Measurements from ENCODE around the gene PTPN11.
"Not testable (repeated sequence)": the region's sequence is repeated elsewhere in the genome, so short reads cannot be mapped to it uniquely, and the experiment has no call there.

Gene PTPN11

GRCh38 chr12:112518365-112518735, 99.6 kb downstream of the PTPN11 start:
- no peak for DNase-seq

- DNase-seq: not testable (repeated sequence)
These were observed 101.1 kb downstream of the PTPN11 start for GRCh38 chr12:112519841-112520340.

- no peak for DNase-seq
These were observed 105.1 kb downstream of the PTPN11 start for GRCh38 chr12:112523856-112524255.

- DNase-seq: no peak
These were observed 105.5 kb downstream of the PTPN11 start for GRCh38 chr12:112524269-112524668.

GRCh38 chr12:112524676-112525425, 106.1 kb downstream of the PTPN11 start:
- DNase-seq: no peak

- no peak for DNase-seq
These were observed 106.7 kb downstream of the PTPN11 start for GRCh38 chr12:112525426-112525809.

GRCh38 chr12:112527082-112527481, 108.3 kb downstream of the PTPN11 start:
- no peak for DNase-seq

GRCh38 chr12:112527501-112527900, 108.8 kb downstream of the PTPN11 start:
- no peak for DNase-seq

GRCh38 chr12:112528521-112528920, 109.8 kb downstream of the PTPN11 start:
- DNase-seq: no peak

GRCh38 chr12:112530941-112531340, 112.2 kb downstream of the PTPN11 start:
- DNase-seq: no peak

GRCh38 chr12:112532106-112532505, 113.4 kb downstream of the PTPN11 start:
- no peak for DNase-seq

- no peak for DNase-seq
These were observed 114.8 kb downstream of the PTPN11 start for GRCh38 chr12:112533528-112533927.

- DNase-seq: no peak
These were observed 116.3 kb downstream of the PTPN11 start for GRCh38 chr12:112535017-112535416.

GRCh38 chr12:112535637-112536366, 117.1 kb downstream of the PTPN11 start:
- no peak for DNase-seq

GRCh38 chr12:112536367-112536730, 117.6 kb downstream of the PTPN11 start:
- DNase-seq: no peak

GRCh38 chr12:112537710-112538396, 119.1 kb downstream of the PTPN11 start:
- DNase-seq: no peak

GRCh38 chr12:112538740-112539139, 120.0 kb downstream of the PTPN11 start:
- no peak for DNase-seq

- DNase-seq: no peak
These were observed 120.5 kb downstream of the PTPN11 start for GRCh38 chr12:112539221-112539620.

- DNase-seq: no peak
These were observed 121.3 kb downstream of the PTPN11 start for GRCh38 chr12:112540021-112540420.

- DNase-seq: no peak
These were observed 125.0 kb downstream of the PTPN11 start for GRCh38 chr12:112543751-112544150.

- DNase-seq: no peak
These were observed 127.6 kb downstream of the PTPN11 start for GRCh38 chr12:112546339-112546738.

GRCh38 chr12:112546996-112547395, 128.2 kb downstream of the PTPN11 start:
- DNase-seq: no peak

- DNase-seq: no peak
These were observed 130.3 kb downstream of the PTPN11 start for GRCh38 chr12:112549031-112549430.

- no peak for DNase-seq
These were observed 132.9 kb downstream of the PTPN11 start for GRCh38 chr12:112551681-112552080.
